ENCODE measurements around the gene LMAN1. TPM values are rescaled to one million over a fixed set of nuclear protein-coding genes. Genes with fewer than 3 reads are reported as not detected.

The LMAN1 gene
- total and polyA plus RNA-seq, 10 of the 15 experiments (the other 5 are each of a cell fraction or from before 2014, with no cell fraction given), result 15.0 to 78.9 (median 67.5) TPM

- H3K4me1 ChIP-seq (ENCODE audit: control insufficient read depth, insufficient read depth, low read length), result no peaks in the 10 kb centered on the region
- H3K79me2 ChIP-seq (ENCODE audit: control insufficient read depth, insufficient read depth, low read length), result no peaks in the 10 kb centered on the region
- ATAC-seq (no peak), FAIRE-seq (no peak), DNase-seq (ENCODE audit: low read depth, low spot score) (no peak)
- no TSS peak for BruUV-seq (replicated peaks)
- H3K36me3 ChIP-seq (ENCODE audit: control insufficient read depth in 2 of 2, insufficient read depth in 2 of 2, low read length in 1 of 2), result no peaks in the 10 kb centered on the region
- H3K4me3 ChIP-seq, result no peak overlapping the region
- H3K27ac ChIP-seq (ENCODE audit: control insufficient read depth, insufficient read depth), result no peak overlapping the region
- in situ Hi-C loops (cut with MboI) (no loop called here), intact Hi-C loops (cut with micrococcal nuclease; ENCODE audit: unreplicated experiment) (no loop called here)
- peaks cover 0 to 3% of the 10 kb centered on the region in 2 experiments; a peak in 1 of 4 replicates for H3K27me3 ChIP-seq (replicated peaks in 1 of 2; ENCODE audit: control insufficient read depth in 2 of 2, insufficient read depth in 2 of 2, low read length in 1 of 2)
- H4K20me1 ChIP-seq (ENCODE audit: control insufficient read depth, insufficient read depth), result no peaks in the 10 kb centered on the region
- H2AFZ ChIP-seq (ENCODE audit: control insufficient read depth, low read depth, low read length), result no peak overlapping the region
- no peaks in the 10 kb centered on the region for H3K9me3 ChIP-seq (replicated peaks; ENCODE audit: control insufficient read depth, insufficient read depth, low read length)
- no peak overlapping the region for H3K4me2 ChIP-seq (ENCODE audit: control insufficient read depth, insufficient read depth)
- ChIA-PET CTCF (interaction anchor here (1.5 kb wide), 1 partner anchor 45 kb away, joined by 3 read pairs; no protein-coding TSS in a partner anchor), SMC1A (ENCODE audit: uncharacterized antibody, unreplicated experiment) (no interaction called here), POLR2A (no interaction called here), RAD21 (ENCODE audit: unreplicated experiment) (no interaction called here)
- TF ChIP-seq TAF1 (IDR thresholded peaks at IDR 0.05; ENCODE audit: borderline replicate concordance, low read depth, low read length), result no peak
- no peak for TF ChIP-seq EGR1 (IDR thresholded peaks at IDR 0.05; ENCODE audit: borderline replicate concordance in 1 of 2, low read depth in 2 of 2, low read length in 2 of 2)
- TF ChIP-seq ZSCAN29 (IDR thresholded peaks at IDR 0.05), result no peak
- no peak for TF ChIP-seq YBX1 (IDR thresholded peaks at IDR 0.05)
- TF ChIP-seq ZBTB11 (CRISPR knock-in tag; IDR thresholded peaks at IDR 0.05), result no peak
- no peak for TF ChIP-seq ZNF217 (IDR thresholded peaks at IDR 0.05)
- TF ChIP-seq IRF4 (IDR thresholded peaks at IDR 0.05; ENCODE audit: low read depth, low read length), result no peak
- TF ChIP-seq USF1 (IDR thresholded peaks at IDR 0.05; ENCODE audit: borderline replicate concordance, extremely low read length, insufficient read depth, low read depth, low read length), result no peak
- H3K9ac ChIP-seq (ENCODE audit: control insufficient read depth, insufficient read depth, low read length), result no peak overlapping the region
Observed at GRCh38 chr18:59293317-59293716, 65.7 kb downstream of the LMAN1 start.

Data from GM12878 (cell line).